CD4-positive, alpha-beta T cell treated with Interleukin-1 beta for 1 hour (primary cell): Measurements from ENCODE around the gene SART1.
A peak's percentile ranks its signal among the peaks of the same experiment; 100 is the strongest.

Experiments used
- DNase-seq, 2 donors: peaks; one replicate each; pipeline ENCODE4 v3.0.0-alpha.2; 2020 to 2022

Gene SART1, protein sequence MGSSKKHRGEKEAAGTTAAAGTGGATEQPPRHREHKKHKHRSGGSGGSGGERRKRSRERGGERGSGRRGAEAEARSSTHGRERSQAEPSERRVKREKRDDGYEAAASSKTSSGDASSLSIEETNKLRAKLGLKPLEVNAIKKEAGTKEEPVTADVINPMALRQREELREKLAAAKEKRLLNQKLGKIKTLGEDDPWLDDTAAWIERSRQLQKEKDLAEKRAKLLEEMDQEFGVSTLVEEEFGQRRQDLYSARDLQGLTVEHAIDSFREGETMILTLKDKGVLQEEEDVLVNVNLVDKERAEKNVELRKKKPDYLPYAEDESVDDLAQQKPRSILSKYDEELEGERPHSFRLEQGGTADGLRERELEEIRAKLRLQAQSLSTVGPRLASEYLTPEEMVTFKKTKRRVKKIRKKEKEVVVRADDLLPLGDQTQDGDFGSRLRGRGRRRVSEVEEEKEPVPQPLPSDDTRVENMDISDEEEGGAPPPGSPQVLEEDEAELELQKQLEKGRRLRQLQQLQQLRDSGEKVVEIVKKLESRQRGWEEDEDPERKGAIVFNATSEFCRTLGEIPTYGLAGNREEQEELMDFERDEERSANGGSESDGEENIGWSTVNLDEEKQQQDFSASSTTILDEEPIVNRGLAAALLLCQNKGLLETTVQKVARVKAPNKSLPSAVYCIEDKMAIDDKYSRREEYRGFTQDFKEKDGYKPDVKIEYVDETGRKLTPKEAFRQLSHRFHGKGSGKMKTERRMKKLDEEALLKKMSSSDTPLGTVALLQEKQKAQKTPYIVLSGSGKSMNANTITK

DNA sequence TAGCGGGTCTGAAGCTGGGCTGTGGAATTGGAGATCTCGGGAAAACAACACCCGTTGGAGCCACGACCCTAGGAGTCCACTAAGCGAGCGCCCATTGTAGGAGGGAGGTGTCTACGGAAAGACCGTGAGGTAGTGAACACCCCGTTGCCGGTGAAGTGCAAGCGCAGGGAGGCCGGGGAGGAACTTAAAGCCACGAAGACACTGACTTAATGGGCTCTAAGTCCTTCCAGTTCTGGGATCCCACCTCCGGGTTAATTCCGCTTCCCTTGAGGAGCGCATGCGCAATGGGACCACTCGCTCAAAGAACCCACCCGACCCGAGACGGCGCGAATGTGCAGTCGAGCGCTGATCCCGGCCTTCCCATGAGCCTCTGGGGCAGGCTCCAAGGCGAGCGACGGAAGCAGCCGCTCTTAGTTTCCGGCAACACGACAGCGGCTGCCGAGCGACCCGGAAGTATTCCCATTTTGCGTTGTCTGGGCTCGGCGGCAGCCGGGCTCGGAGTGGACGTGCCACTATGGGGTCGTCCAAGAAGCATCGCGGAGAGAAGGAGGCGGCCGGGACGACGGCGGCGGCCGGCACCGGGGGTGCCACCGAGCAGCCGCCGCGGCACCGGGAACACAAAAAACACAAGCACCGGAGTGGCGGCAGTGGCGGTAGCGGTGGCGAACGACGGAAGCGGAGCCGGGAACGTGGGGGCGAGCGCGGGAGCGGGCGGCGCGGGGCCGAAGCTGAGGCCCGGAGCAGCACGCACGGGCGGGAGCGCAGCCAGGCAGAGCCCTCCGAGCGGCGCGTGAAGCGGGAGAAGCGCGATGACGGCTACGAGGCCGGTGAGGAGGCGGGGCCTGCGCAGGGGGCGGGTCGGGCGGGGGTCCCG, at the start of gene SART1:
Gene SART1 (plus strand): TSS at position 468 of the 874 bp plus-strand sequence. CDS start 47 bp downstream, at position 515.
- peak; percentile 97 to 98 for DNase-seq

DNA sequence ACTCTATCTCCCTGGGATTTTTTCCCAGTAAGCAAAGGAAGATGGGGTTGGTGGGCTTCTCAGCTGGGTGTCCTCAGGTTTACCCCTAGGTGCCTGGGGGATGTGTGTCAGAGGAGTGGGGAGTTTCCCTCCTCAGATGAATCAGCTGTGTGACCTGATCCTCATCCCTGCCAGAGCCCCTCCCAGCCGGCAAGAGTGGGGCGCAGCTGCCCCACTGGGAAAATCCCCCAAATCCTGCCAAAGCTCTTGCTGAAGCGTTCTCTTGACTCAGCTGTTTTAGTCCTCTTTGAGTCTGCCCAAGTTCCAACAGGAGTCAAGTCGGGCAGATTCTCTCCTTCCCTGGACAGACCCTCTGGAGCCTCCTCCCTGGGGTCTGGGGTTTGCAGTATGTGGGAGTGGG, 48.7 kb upstream of the SART1 start:
- DNase-seq, result no peak

DNA sequence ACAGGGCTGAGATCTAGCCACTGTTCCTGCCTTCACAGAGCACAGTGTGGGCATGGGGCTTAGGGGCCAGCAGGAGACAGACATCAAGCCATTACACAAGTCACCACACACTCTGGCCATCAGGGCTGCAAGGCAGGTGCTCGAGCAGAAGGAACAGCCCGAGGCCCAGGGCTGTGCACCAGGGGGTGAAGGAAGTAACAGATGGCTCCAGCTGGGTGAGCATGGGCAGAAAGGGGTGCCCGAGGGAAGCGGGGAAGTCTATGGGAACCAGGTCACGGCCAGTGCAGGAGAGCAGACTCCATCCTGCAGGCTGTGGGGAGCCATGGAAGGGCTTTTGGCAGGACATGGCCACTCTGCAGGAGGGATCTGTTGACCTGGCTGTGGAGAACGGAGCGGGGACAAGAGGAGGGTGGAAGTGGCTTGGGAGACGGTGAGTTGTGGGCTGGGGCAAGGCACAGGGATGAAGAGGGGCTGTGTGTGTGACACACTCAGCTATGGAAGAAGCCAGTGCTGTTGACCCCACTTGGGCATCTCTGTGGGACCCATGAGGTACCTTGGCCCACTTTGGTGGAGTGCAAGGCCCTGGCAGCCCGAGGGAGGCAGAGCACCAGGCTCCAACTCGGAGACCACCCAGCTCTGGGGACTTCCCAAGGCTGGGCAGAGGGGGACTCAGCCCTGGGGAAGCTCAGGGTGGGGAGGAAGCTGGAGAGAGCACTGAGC, 46.3 kb upstream of the SART1 start:
- no peak for DNase-seq

DNA sequence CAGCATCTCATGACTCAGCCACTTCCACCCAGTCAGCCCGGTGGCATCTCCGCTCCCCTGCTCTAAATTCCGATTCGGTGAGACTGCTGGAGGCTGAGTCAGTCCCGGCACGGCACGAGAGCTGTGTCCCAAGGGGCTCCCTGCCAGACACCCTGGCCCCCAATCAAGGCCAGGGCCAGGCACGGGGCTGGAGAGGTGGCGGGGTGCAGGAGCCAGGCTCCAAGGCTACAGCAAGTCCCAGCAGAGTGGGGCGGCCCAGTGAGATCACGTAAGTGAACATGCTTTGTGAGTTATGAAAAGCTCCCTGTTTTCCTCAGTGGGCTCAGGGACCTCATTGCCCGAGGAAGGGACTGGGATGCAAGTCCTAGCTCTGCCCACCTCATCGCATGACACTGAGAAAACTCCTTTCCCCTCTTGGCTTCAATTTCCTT, 45.7 kb upstream of the SART1 start:
- peak in 1 of 2 donors; percentile 53 for DNase-seq

GRCh38 chr11:65916391-65916790, 45.1 kb upstream of the SART1 start:
- no peak for DNase-seq

- no peak for DNase-seq
These were observed 44.5 kb upstream of the SART1 start for GRCh38 chr11:65917077-65917433.

- DNase-seq, result no peak
These were observed 43.9 kb upstream of the SART1 start for GRCh38 chr11:65917434-65918210.

DNA sequence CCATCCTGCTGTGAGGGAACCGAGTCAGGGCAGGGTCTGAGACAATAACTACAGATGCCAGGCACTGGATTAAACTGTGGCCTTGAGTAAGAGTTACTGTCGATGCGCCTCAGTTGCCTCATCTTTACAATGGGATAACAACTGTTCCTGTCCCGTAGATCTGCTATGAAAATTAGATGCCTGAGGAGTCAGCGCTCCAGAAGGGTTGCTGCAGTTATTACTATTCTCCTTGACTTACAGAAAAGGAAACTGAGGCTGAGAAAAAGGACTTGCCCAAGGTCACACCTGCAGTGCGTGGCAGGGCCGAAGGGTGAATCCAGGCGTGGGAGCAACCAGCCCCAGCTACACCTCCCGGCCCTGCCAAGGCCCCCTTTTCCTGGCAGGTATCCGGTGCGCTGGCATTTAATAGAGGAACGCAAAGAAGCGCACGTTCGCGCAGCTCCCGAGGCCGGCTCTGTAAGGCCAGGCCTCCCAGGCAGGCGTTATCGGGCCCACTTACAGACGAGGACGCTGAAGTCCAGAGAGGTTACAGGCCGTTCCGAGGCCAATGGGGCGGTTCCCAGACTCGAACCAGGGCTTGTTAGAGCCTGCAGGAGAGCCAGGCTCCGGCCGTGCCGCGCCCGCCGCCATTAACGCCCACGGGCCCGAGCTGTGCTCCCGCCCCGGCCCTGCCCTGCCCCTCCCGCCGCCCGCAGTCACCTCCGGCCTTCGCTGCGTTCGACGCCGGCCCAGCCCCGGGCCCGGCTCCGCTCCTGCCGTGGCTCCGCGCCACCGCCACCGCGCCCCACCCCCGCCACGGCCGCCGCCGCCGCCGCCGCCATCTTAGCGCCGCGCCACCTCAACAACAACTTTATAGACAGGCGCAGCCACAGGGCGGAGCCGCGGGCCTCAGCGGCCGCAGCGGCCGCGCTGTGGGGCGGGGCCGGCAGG, 43.1 kb upstream of the SART1 start, which contains the start of gene C11orf68:
Gene C11orf68 (minus strand): TSS at position 852 of the 930 bp plus-strand sequence. CDS start 31 bp downstream, at position 821.
- DNase-seq, result no peak

DNA sequence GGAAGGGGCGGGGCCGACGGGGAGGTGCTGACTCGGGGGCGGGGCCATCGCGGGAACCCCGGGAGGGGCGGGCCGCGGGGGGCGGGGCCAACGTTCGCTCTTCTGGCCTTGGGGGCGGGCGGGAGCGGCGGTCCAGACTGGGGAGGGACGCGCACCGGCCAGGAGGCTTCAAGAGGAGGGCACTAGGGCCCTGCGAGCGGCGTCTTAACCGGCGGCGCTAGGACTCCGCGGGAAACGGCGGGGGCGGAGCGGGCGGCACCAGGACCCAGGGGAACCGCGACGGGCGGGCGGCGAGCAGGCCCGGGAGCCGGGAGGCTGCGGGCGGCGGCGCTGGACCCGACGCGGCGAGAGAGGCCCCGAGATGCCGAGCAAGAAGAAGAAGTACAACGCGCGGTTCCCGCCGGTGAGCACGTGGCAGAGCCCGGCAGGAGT, 42.4 kb upstream of the SART1 start, which contains the start of gene DRAP1:
Gene DRAP1 (plus strand): TSS at position 286 of the 432 bp plus-strand sequence. CDS start 76 bp downstream, at position 362.
- DNase-seq, result peak; percentile 98 to 99

DNA sequence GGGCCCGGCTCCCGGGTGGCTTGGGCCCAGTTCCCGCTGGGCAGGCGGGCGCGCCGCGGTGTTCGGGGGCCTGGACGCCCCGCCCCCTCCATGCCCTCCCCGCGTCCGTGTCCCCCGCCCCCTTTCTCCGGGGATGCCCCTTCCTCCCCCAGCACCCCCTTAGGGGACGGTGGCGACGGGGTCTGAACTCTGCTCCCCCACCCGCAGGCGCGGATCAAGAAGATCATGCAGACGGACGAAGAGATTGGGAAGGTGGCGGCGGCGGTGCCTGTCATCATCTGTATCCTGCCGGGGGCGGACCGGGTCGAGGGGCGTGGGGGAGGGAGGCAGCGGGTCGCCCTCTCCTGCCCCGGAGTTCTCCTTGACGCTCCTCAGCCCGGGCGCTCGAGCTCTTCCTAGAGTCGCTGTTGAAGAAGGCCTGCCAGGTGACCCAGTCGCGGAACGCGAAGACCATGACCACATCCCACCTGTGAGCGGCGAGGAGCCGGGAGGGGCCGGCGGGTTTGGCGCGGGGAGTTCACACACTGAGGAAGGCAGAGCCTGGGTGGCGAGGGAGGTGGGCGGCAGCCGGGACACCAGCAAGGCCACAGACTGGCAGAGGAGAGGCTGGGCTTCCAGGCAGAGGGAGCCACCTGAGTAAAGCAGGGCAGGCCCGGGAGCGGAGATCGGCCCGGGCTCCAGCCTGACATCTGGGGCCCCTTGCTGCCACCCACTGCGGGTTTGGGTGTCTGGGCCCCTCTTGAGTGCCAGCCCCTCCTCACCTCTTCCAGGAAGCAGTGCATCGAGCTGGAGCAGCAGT, 41.8 kb upstream of the SART1 start:
- peak; percentile 66 to 70 for DNase-seq

DNA sequence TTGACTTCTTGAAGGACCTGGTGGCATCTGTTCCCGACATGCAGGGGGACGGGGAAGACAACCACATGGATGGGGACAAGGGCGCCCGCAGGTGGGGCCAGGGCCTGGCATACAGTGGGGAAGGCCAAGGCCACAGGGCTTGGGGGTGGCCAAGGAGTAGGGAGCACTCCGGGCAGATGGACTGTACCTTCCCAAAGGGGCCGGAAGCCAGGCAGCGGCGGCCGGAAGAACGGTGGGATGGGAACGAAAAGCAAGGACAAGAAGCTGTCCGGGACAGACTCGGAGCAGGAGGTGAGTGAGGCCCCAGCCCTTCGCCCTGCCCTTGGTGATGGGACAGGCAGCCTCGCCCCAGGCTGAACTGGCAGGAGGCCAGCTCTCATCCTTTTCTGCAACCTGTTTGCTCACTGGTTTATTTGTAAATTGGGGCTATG, 41.1 kb upstream of the SART1 start:
- DNase-seq, result no peak

- no peak for DNase-seq
These were observed 40.4 kb upstream of the SART1 start for GRCh38 chr11:65921033-65921555.

DNA sequence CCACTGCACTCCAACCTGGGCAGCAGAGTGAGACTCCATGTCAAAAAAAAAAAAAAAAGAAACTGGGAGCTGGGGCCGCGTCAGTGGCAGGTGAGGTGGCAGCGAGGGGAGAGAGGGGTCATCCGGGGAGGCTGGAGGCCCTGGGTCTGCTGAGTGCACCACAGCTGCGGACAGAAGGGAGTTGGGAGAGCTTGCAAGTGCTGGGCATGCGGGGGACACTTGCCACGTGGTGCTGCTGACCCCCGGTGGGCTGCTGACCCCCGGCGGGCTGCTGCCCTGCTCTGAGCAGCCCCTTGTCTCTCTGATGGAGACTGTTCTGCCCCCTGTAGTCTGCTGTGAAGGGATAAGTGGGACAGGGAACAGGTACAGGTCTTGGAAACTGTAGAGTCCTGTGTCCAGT, 39.7 kb upstream of the SART1 start:
- DNase-seq, result no peak

GRCh38 chr11:65922565-65922964, 39.0 kb upstream of the SART1 start:
- DNase-seq, result no peak

DNA sequence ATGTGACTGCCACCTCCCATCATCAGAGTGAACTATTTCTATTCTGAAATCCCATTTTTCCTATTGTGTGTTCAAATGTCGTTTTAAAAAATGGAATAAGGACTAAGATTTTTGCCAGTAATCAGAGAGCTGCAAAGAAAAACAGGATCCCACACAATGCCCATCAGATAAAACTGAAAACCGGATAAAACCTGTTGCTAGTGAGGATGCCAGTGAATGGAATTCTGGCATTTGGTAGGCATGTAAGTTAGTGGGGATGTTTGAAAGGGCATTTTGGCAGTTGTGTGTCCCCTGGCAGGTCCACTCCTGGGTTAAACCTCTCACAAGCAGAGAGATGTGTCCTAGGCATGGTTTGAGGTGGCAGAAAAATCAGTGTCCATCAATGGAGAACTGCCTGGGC, 36.1 kb upstream of the SART1 start:
- DNase-seq, result no peak

GRCh38 chr11:65927904-65928397, 33.6 kb upstream of the SART1 start:
- DNase-seq, result peak; percentile 81 to 87

DNA sequence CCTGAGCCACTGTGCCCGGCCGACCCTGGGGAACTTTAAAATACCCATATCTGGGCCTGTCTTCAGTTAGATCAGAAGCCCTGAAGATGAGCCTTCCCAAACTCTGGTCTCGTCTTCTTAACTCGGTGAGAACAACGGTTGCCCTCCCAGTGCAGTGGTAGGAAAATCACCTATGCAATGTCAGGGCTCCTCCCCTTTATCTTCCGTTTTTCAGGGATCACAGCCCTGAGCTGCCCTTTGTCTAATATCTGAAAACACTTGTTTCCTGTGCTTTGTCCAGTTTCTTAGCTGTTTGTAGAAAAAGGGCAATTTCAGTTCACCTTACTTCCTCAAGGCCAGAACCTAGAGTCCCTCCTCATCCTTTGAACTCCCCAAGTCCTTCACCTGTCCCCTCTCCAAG, 32.9 kb upstream of the SART1 start:
- DNase-seq, result no peak

GRCh38 chr11:65931773-65932557, 29.6 kb upstream of the SART1 start:
- no peak for DNase-seq
